ENCODE measurements around the gene CFAP20. TPM values are rescaled to one million over a fixed set of nuclear protein-coding genes. Genes with fewer than 3 reads are reported as not detected.

CFAP20 gene
- total and polyA plus RNA-seq, 8 donors = 26.0 to 86.5 (median 73.7) TPM

- intact Hi-C loops (cut with DNase I) = no loop called here
Measured at GRCh38 chr16:58110571-58111301, 18.4 kb downstream of the CFAP20 start.

GRCh38 chr16:58109881-58110280, 19.3 kb downstream of the CFAP20 start:
- H3K27ac ChIP-seq = no peak overlapping the region
- intact Hi-C loops (cut with DNase I) = no loop called here
- TF ChIP-seq CTCF (IDR thresholded peaks at IDR 0.05) = no peak
- no peaks in the 10 kb centered on the region for H3K9me3 ChIP-seq
- peaks cover 0 to 28% of the 10 kb centered on the region in 2 donors for H3K36me3 ChIP-seq
- no peak for ATAC-seq
- peaks cover 0 to 7% of the 10 kb centered on the region in 2 donors for H3K4me1 ChIP-seq
- H3K27me3 ChIP-seq = no peaks in the 10 kb centered on the region
- no peak for DNase-seq
- no peak overlapping the region for H3K4me3 ChIP-seq

More at GRCh38 chr16:58110571-58111301, 18.4 kb downstream of the CFAP20 start:
- no peak for ATAC-seq
- TF ChIP-seq CTCF (IDR thresholded peaks at IDR 0.05) = no peak
- H3K9me3 ChIP-seq = no peaks in the 10 kb centered on the region
- DNase-seq = no peak
- H3K4me1 ChIP-seq = peaks cover 0 to under 1% of the 10 kb centered on the region in 2 donors
- H3K27ac ChIP-seq = no peak overlapping the region
- peaks cover 0 to 36% of the 10 kb centered on the region in 2 donors for H3K36me3 ChIP-seq
- no peak overlapping the region for H3K4me3 ChIP-seq
- no peaks in the 10 kb centered on the region for H3K27me3 ChIP-seq

- H3K9me3 ChIP-seq = no peaks in the 10 kb centered on the region
- no peak overlapping the region for H3K27ac ChIP-seq
- TF ChIP-seq CTCF (IDR thresholded peaks at IDR 0.05) = no peak
- H3K36me3 ChIP-seq = peaks cover 0 to 22% of the 10 kb centered on the region in 2 donors
- intact Hi-C loops (cut with DNase I) = no loop called here
- no peak for DNase-seq
- H3K4me3 ChIP-seq = no peak overlapping the region
- no peaks in the 10 kb centered on the region for H3K27me3 ChIP-seq
- peaks cover 0 to 7% of the 10 kb centered on the region in 2 donors for H3K4me1 ChIP-seq
- ATAC-seq = no peak
Measured at GRCh38 chr16:58109330-58109729, 19.9 kb downstream of the CFAP20 start.

- peaks cover 0 to 7% of the 10 kb centered on the region in 2 donors for H3K4me1 ChIP-seq
- H3K36me3 ChIP-seq = peaks cover 0 to 6% of the 10 kb centered on the region in 2 donors
- no peaks in the 10 kb centered on the region for H3K9me3 ChIP-seq
- no peak overlapping the region for H3K4me3 ChIP-seq
- intact Hi-C loops (cut with DNase I) = no loop called here
- TF ChIP-seq CTCF (IDR thresholded peaks at IDR 0.05) = no peak
- no peak for DNase-seq
- no peaks in the 10 kb centered on the region for H3K27me3 ChIP-seq
- no peak overlapping the region for H3K27ac ChIP-seq
- ATAC-seq = no peak
Measured at GRCh38 chr16:58107709-58108108, 21.5 kb downstream of the CFAP20 start.

- Histone ChIP-seq H3K27ac (no peak overlapping the region), H3K27me3 (no peaks in the 10 kb centered on the region), H3K9me3 (no peaks in the 10 kb centered on the region), H3K36me3 (peaks cover 0 to 2% of the 10 kb centered on the region in 2 donors), H3K4me1 (peaks cover 0 to 7% of the 10 kb centered on the region in 2 donors), H3K4me3 (no peak overlapping the region)
- intact Hi-C loops (cut with DNase I) = no loop called here
- DNase-seq (no peak), ATAC-seq (no peak)
- no peak for TF ChIP-seq CTCF (IDR thresholded peaks at IDR 0.05)
Measured at GRCh38 chr16:58107228-58107627, 22.0 kb downstream of the CFAP20 start.

Measured in left lung (tissue), 10 donors.